SK-N-SH (cell line): ENCODE measurements around the gene OPTC. TPM values are rescaled to one million over a fixed set of nuclear protein-coding genes. Genes with fewer than 3 reads are reported as not detected.

ENCODE experiments used
- ELF1 ChIP-seq: IDR thresholded peaks from 2 replicates; pipeline ENCODE4 v1.4.0; 2012
- EP300 ChIP-seq, 2 experiments: IDR thresholded peaks; 2 replicates each; pipeline versions ENCODE4 v1.4.0 to v1.6.1; 2012; ENCODE audit warnings: borderline replicate concordance in 1 of 2, low read depth in 1 of 2, low read length in 1 of 2
- FOXJ3 ChIP-seq: sonication (generic); formaldehyde crosslinking; IDR thresholded peaks from 2 replicates; pipeline ENCODE4 v1.5.1; 2020; ENCODE audit warnings: mild to moderate bottlenecking, missing genetic modification reagents
- FOXM1 ChIP-seq: IDR thresholded peaks from 2 replicates; pipeline ENCODE4 v1.4.0; 2012; ENCODE audit warnings: low read depth, mild to moderate bottlenecking
- GATA2 ChIP-seq: sonication (generic); formaldehyde crosslinking; IDR thresholded peaks from 2 replicates; pipeline ENCODE4 v1.5.0; 2020; ENCODE audit warnings: mild to moderate bottlenecking, missing genetic modification reagents
- JUND ChIP-seq: IDR thresholded peaks from 2 replicates; pipeline ENCODE4 v1.4.0; 2012
- MXI1 ChIP-seq: IDR thresholded peaks from 2 replicates; pipeline ENCODE4 v1.6.1; 2012; ENCODE audit warnings: mild to moderate bottlenecking, low read depth, low read length, improper control_type of control experiment
- NFIC ChIP-seq: IDR thresholded peaks from 2 replicates; pipeline ENCODE4 v1.4.0; 2012; ENCODE audit warnings: borderline replicate concordance
- NRF1 ChIP-seq: IDR thresholded peaks from 2 replicates; pipeline ENCODE4 v1.6.1; 2012; ENCODE audit warnings: low read depth, mild to moderate bottlenecking, low read length
- RCOR1 ChIP-seq: fragments of 150-350 bp; IDR thresholded peaks from 2 replicates; pipeline ENCODE4 v1.6.1; 2017; ENCODE audit warnings: antibody characterized with exemption, low read length
- SIN3A ChIP-seq: IDR thresholded peaks from 2 replicates; pipeline ENCODE4 v1.6.1; 2012; ENCODE audit warnings: low read depth, mild to moderate bottlenecking, low read length, moderate library complexity, borderline replicate concordance
- TAF1 ChIP-seq: IDR thresholded peaks from 2 replicates; pipeline ENCODE4 v1.6.1; 2012; ENCODE audit warnings: low read depth, mild to moderate bottlenecking, low read length, moderate library complexity, borderline replicate concordance
- TEAD4 ChIP-seq: IDR thresholded peaks from 2 replicates; pipeline ENCODE4 v1.4.0; 2012; ENCODE audit warnings: mild to moderate bottlenecking, borderline replicate concordance; ENCODE audit not compliant: insufficient read depth
- polyA plus RNA-seq, 3 experiments: library from polyadenylated mRNA; depleted of rRNA; stranded (reverse); fragments of >200 nt; gene quantifications; 2 replicates each; pipeline ENCODE4 v1.2.3, GENCODE V29; 2012
- TF ChIP-seq, protein P1 (sequence below): IDR thresholded peaks from 2 replicates; pipeline ENCODE4 v1.4.0; 2012; ENCODE audit warnings: low read depth
- TF ChIP-seq, protein P2 (sequence below): IDR thresholded peaks from 2 replicates; pipeline ENCODE4 v1.4.0; 2012; ENCODE audit warnings: low read depth, borderline replicate concordance
- TF ChIP-seq, protein P3 (sequence below): fragments of 200-600 bp; sonication (generic); IDR thresholded peaks from 2 replicates; pipeline ENCODE4 v1.6.1; 2017; ENCODE audit warnings: antibody characterized with exemption, mild to moderate bottlenecking, moderate library complexity
- TF ChIP-seq, protein P4 (sequence below): fragments of 150-350 bp; IDR thresholded peaks from 2 replicates; pipeline ENCODE4 v1.6.1; 2017; ENCODE audit warnings: antibody characterized with exemption, low read length, low read depth, borderline replicate concordance
- TF ChIP-seq, protein P5 (sequence below): IDR thresholded peaks from 2 replicates; pipeline ENCODE4 v1.6.1; 2012; ENCODE audit warnings: mild to moderate bottlenecking, low read depth, low read length, moderate library complexity

OPTC gene
- polyA plus RNA-seq, 1 of the 3 experiments (the other 2 are of a cell fraction): not detected

DNA sequence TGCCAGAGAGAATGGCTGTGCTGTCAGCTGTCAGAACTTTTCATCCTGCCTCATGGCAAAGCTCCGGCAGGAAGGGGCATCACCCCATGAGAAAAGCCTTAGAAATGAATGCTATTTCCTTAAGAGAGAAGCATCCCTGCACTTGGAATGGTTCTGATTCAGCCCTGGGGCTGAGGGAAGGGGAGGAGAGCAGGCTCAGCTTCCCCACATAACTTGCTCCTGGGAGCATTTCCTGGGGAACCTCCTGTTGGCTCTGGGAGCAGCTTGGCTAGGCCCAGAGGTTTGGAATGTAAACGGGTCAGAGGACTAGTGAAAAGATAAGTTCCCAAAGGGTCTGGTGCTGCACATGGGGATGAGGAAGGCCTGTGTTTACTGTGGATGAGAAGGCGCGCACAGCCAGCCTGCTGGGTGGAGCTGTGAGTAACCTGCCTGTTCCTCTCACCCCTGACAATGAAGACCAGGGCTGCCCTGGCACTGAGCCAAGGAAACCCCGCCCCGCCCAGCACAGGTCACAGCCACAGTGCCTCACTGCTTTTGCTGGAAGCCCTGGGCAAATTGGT is 13.3 kb upstream of the OPTC start (continued):
- TF ChIP-seq SIN3A: 0 out of 2 replicates have a peak, but pooled peaks have one; percentile 18
- no peak for TF ChIP-seq RCOR1
- no peak for TF ChIP-seq TAF1
- TF ChIP-seq, protein P1, sequence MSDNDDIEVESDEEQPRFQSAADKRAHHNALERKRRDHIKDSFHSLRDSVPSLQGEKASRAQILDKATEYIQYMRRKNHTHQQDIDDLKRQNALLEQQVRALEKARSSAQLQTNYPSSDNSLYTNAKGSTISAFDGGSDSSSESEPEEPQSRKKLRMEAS: peak; percentile 71; the same call in 1 of the 2 replicates
- TF ChIP-seq NRF1: no peak
- TF ChIP-seq GATA2: no peak
- peak in 1 of 2 experiments; percentile 39; a peak in 1 of 4 replicates for TF ChIP-seq EP300 (IDR thresholded peaks at IDR 0.05; ENCODE audit: borderline replicate concordance in 1 of 2, low read depth in 1 of 2, low read length in 1 of 2)
- TF ChIP-seq MXI1: no peak
- peak; percentile 93 for TF ChIP-seq NFIC
- TF ChIP-seq, protein P2, sequence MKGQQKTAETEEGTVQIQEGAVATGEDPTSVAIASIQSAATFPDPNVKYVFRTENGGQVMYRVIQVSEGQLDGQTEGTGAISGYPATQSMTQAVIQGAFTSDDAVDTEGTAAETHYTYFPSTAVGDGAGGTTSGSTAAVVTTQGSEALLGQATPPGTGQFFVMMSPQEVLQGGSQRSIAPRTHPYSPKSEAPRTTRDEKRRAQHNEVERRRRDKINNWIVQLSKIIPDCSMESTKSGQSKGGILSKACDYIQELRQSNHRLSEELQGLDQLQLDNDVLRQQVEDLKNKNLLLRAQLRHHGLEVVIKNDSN: no peak
- no peak for TF ChIP-seq FOXM1
- TF ChIP-seq TEAD4: peak; percentile 67; the same call in 1 of the 2 replicates
- TF ChIP-seq JUND: peak; percentile 68
- TF ChIP-seq, protein P3, sequence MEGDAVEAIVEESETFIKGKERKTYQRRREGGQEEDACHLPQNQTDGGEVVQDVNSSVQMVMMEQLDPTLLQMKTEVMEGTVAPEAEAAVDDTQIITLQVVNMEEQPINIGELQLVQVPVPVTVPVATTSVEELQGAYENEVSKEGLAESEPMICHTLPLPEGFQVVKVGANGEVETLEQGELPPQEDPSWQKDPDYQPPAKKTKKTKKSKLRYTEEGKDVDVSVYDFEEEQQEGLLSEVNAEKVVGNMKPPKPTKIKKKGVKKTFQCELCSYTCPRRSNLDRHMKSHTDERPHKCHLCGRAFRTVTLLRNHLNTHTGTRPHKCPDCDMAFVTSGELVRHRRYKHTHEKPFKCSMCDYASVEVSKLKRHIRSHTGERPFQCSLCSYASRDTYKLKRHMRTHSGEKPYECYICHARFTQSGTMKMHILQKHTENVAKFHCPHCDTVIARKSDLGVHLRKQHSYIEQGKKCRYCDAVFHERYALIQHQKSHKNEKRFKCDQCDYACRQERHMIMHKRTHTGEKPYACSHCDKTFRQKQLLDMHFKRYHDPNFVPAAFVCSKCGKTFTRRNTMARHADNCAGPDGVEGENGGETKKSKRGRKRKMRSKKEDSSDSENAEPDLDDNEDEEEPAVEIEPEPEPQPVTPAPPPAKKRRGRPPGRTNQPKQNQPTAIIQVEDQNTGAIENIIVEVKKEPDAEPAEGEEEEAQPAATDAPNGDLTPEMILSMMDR: no peak
- TF ChIP-seq, protein P4, sequence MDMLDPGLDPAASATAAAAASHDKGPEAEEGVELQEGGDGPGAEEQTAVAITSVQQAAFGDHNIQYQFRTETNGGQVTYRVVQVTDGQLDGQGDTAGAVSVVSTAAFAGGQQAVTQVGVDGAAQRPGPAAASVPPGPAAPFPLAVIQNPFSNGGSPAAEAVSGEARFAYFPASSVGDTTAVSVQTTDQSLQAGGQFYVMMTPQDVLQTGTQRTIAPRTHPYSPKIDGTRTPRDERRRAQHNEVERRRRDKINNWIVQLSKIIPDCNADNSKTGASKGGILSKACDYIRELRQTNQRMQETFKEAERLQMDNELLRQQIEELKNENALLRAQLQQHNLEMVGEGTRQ: no peak
- no peak for TF ChIP-seq FOXJ3
- no peak; the same call in 1 of the 2 replicates for TF ChIP-seq ELF1
- TF ChIP-seq, protein P5, sequence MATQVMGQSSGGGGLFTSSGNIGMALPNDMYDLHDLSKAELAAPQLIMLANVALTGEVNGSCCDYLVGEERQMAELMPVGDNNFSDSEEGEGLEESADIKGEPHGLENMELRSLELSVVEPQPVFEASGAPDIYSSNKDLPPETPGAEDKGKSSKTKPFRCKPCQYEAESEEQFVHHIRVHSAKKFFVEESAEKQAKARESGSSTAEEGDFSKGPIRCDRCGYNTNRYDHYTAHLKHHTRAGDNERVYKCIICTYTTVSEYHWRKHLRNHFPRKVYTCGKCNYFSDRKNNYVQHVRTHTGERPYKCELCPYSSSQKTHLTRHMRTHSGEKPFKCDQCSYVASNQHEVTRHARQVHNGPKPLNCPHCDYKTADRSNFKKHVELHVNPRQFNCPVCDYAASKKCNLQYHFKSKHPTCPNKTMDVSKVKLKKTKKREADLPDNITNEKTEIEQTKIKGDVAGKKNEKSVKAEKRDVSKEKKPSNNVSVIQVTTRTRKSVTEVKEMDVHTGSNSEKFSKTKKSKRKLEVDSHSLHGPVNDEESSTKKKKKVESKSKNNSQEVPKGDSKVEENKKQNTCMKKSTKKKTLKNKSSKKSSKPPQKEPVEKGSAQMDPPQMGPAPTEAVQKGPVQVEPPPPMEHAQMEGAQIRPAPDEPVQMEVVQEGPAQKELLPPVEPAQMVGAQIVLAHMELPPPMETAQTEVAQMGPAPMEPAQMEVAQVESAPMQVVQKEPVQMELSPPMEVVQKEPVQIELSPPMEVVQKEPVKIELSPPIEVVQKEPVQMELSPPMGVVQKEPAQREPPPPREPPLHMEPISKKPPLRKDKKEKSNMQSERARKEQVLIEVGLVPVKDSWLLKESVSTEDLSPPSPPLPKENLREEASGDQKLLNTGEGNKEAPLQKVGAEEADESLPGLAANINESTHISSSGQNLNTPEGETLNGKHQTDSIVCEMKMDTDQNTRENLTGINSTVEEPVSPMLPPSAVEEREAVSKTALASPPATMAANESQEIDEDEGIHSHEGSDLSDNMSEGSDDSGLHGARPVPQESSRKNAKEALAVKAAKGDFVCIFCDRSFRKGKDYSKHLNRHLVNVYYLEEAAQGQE: no peak; the same call in 1 of the 2 replicates
